ENCODE data around the gene SNX30. TPM values are rescaled to one million over a fixed set of nuclear protein-coding genes. Genes with fewer than 3 reads are reported as not detected.

The SNX30 gene
- polyA plus RNA-seq, 1 of the 3 experiments (the other 2 are of a cell fraction), result 2.7 TPM

DNA sequence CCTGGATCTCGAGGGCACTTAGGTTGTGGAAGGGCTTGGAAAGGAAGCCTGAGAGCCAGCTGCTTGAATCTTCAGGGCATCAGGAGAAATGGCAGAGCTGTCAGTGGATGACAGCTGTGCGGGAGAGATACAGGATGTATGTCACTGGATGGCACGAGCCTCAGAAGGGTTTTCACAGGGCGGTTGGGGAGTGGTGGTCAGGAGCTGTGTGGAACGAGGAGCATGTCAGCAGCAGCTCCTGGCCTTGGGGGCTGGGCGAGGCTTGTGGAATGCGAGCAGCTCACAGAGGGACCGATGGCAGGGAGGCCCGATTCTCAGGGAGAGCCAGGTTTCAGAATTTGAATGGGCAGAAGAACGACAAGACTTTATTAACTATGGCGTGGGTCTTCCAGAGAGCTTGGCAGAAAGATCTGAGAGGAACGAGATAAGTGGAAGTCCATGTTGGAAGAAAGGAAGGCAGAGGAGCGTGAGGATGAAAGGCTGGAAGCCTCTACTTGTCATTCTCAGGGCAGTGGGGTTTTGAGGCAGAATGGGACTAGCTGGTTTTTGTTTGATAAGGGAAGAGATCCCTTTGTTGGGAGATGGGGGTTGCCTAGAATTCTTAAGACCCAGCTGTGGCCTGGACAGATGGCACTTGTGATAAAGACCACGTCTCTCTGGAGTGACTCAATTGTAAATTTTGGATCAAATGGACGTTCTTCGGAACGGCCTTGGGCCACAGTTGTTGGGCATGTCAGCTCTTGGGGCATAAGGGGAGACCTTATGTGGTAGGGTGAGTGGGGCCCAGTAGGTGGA, 60.3 kb downstream of the SNX30 start:
- H3K36me3 ChIP-seq (replicated peaks in 1 of 2; ENCODE audit: control insufficient read depth in 1 of 2, insufficient read depth in 2 of 2, low read length in 1 of 2), result no peaks in the 10 kb centered on the region
- H2AFZ ChIP-seq (ENCODE audit: low read depth), result no peak overlapping the region
- no peak overlapping the region for H3K27ac ChIP-seq (ENCODE audit: low read depth in 2 of 2, low read length in 1 of 2)
- POLR2A ChIA-PET, result no interaction called here
- no peak overlapping the region for H3K9ac ChIP-seq
- CTCF ChIA-PET, result interaction anchor here (2.8 kb wide), 1 partner anchor 9 kb away, joined by 9 read pairs; no protein-coding TSS in a partner anchor
- H3K4me2 ChIP-seq, result no peak overlapping the region
- no peaks in the 10 kb centered on the region for H4K20me1 ChIP-seq (ENCODE audit: insufficient read depth)
- 89% methylated on average over 17 of the region's 17 CpGs for WGBS (ENCODE audit: low lambda C conversion rate)
- no peaks in the 10 kb centered on the region for H3K9me2 ChIP-seq
- no peaks in the 10 kb centered on the region for H3F3A ChIP-seq (replicated peaks; ENCODE audit: insufficient read depth)
- no peaks in the 10 kb centered on the region for H3K79me2 ChIP-seq (ENCODE audit: insufficient read depth)
- no peaks in the 10 kb centered on the region for H3K9me3 ChIP-seq
- no peaks in the 10 kb centered on the region for H3K4me1 ChIP-seq (ENCODE audit: control insufficient read depth in 1 of 2, insufficient read depth in 2 of 2, low read depth in 1 of 2, low read length in 1 of 2)
- H3K27me3 ChIP-seq (ENCODE audit: insufficient read depth), result no peaks in the 10 kb centered on the region
- DNase-seq, result no peak
- H3K4me3 ChIP-seq (ENCODE audit: low read depth in 2 of 2, low read length in 1 of 2), result no peak overlapping the region
- TF ChIP-seq TEAD4 (IDR thresholded peaks at IDR 0.05; ENCODE audit: borderline replicate concordance, insufficient read depth) (no peak), JUND (IDR thresholded peaks at IDR 0.05) (no peak)
- TF ChIP-seq, protein P1, sequence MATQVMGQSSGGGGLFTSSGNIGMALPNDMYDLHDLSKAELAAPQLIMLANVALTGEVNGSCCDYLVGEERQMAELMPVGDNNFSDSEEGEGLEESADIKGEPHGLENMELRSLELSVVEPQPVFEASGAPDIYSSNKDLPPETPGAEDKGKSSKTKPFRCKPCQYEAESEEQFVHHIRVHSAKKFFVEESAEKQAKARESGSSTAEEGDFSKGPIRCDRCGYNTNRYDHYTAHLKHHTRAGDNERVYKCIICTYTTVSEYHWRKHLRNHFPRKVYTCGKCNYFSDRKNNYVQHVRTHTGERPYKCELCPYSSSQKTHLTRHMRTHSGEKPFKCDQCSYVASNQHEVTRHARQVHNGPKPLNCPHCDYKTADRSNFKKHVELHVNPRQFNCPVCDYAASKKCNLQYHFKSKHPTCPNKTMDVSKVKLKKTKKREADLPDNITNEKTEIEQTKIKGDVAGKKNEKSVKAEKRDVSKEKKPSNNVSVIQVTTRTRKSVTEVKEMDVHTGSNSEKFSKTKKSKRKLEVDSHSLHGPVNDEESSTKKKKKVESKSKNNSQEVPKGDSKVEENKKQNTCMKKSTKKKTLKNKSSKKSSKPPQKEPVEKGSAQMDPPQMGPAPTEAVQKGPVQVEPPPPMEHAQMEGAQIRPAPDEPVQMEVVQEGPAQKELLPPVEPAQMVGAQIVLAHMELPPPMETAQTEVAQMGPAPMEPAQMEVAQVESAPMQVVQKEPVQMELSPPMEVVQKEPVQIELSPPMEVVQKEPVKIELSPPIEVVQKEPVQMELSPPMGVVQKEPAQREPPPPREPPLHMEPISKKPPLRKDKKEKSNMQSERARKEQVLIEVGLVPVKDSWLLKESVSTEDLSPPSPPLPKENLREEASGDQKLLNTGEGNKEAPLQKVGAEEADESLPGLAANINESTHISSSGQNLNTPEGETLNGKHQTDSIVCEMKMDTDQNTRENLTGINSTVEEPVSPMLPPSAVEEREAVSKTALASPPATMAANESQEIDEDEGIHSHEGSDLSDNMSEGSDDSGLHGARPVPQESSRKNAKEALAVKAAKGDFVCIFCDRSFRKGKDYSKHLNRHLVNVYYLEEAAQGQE (IDR thresholded peaks at IDR 0.05; ENCODE audit: low read depth, low read length), result no peak

DNA sequence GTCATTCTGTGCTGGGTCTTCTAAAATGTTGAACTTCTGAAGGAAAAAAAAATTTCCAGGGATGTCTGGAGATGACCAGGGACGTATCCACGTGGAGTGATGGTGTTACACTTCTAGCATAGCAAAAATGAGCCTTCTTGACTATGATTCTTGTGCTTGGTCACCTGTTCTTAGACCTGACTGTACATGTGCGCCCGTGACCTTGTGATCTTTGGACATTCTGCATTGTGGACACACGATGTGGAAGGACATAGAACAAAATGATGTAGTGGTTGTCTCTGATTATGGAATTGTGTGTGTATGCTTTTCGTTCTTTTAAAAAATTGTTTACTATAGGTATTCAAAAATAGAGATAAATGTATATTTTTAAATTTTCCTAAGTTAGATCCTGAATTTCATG, 61.0 kb downstream of the SNX30 start:
- Histone ChIP-seq H2AFZ (ENCODE audit: low read depth) (no peak overlapping the region), H3K36me3 (replicated peaks in 1 of 2; ENCODE audit: control insufficient read depth in 1 of 2, insufficient read depth in 2 of 2, low read length in 1 of 2) (no peaks in the 10 kb centered on the region), H4K20me1 (ENCODE audit: insufficient read depth) (no peaks in the 10 kb centered on the region), H3F3A (replicated peaks; ENCODE audit: insufficient read depth) (no peaks in the 10 kb centered on the region), H3K4me1 (ENCODE audit: control insufficient read depth in 1 of 2, insufficient read depth in 2 of 2, low read depth in 1 of 2, low read length in 1 of 2) (no peaks in the 10 kb centered on the region), H3K27me3 (ENCODE audit: insufficient read depth) (no peaks in the 10 kb centered on the region), H3K4me2 (no peak overlapping the region), H3K9me3 (no peaks in the 10 kb centered on the region), H3K27ac (ENCODE audit: low read depth in 2 of 2, low read length in 1 of 2) (no peak overlapping the region), H3K4me3 (ENCODE audit: low read depth in 2 of 2, low read length in 1 of 2) (no peak overlapping the region), H3K9ac (no peak overlapping the region), H3K9me2 (no peaks in the 10 kb centered on the region), H3K79me2 (ENCODE audit: insufficient read depth) (no peaks in the 10 kb centered on the region)
- 94% methylated on average over 6 of the region's 6 CpGs for WGBS (ENCODE audit: low lambda C conversion rate)
- no peak for TF ChIP-seq NRF1 (IDR thresholded peaks at IDR 0.05; ENCODE audit: low read depth, low read length)
- TF ChIP-seq RAD21 (IDR thresholded peaks at IDR 0.05; ENCODE audit: low read length), result no peak
- no peak for TF ChIP-seq MEF2A (IDR thresholded peaks at IDR 0.05; ENCODE audit: borderline replicate concordance, low read depth)
- TF ChIP-seq GATA2 (CRISPR knock-in tag; IDR thresholded peaks at IDR 0.05), result no peak
- TF ChIP-seq, protein P2, sequence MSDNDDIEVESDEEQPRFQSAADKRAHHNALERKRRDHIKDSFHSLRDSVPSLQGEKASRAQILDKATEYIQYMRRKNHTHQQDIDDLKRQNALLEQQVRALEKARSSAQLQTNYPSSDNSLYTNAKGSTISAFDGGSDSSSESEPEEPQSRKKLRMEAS (IDR thresholded peaks at IDR 0.05; ENCODE audit: low read depth), result no peak
- TF ChIP-seq MXI1 (IDR thresholded peaks at IDR 0.05; ENCODE audit: low read depth, low read length), result no peak
- no peak for TF ChIP-seq NFIC (IDR thresholded peaks at IDR 0.05; ENCODE audit: borderline replicate concordance)
- TF ChIP-seq, protein P3, sequence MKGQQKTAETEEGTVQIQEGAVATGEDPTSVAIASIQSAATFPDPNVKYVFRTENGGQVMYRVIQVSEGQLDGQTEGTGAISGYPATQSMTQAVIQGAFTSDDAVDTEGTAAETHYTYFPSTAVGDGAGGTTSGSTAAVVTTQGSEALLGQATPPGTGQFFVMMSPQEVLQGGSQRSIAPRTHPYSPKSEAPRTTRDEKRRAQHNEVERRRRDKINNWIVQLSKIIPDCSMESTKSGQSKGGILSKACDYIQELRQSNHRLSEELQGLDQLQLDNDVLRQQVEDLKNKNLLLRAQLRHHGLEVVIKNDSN (IDR thresholded peaks at IDR 0.05; ENCODE audit: borderline replicate concordance, low read depth), result no peak
- no peak for TF ChIP-seq SMC3 (IDR thresholded peaks at IDR 0.05; ENCODE audit: low read depth, low read length)
- TF ChIP-seq TCF12 (IDR thresholded peaks at IDR 0.05), result no peak
- no peak for TF ChIP-seq YY1 (IDR thresholded peaks at IDR 0.05; ENCODE audit: low read depth)
- TF ChIP-seq, protein P4, sequence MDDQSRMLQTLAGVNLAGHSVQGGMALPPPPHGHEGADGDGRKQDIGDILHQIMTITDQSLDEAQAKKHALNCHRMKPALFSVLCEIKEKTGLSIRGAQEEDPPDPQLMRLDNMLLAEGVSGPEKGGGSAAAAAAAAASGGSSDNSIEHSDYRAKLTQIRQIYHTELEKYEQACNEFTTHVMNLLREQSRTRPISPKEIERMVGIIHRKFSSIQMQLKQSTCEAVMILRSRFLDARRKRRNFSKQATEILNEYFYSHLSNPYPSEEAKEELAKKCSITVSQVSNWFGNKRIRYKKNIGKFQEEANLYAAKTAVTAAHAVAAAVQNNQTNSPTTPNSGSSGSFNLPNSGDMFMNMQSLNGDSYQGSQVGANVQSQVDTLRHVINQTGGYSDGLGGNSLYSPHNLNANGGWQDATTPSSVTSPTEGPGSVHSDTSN (IDR thresholded peaks at IDR 0.05), result no peak
- TF ChIP-seq CHD2 (IDR thresholded peaks at IDR 0.05; ENCODE audit: low read length, partially characterized antibody), result no peak
- TF ChIP-seq TAF1 (IDR thresholded peaks at IDR 0.05; ENCODE audit: borderline replicate concordance, low read depth, low read length), result no peak
- POLR2A ChIA-PET, result no interaction called here
- CTCF ChIA-PET, result interaction anchor here (2.8 kb wide), 1 partner anchor 8 kb away, joined by 9 read pairs; no protein-coding TSS in a partner anchor
- no peak for DNase-seq

Measured in SK-N-SH (cell line).